Astrocyte of the cerebellum (primary cell): ENCODE results near the gene VMAC.

Experiments
- DNase-seq: peaks from one replicate; pipeline ENCODE4 v3.0.0-alpha.2; 2011; ENCODE audit warnings: low read depth
- H3K4me3 ChIP-seq: 2 replicates; pipeline ENCODE4 v1.5.1; 2011; ENCODE audit warnings: mild to moderate bottlenecking, low read depth, low read length, moderate library complexity
- in situ Hi-C: cut with HindIII; loops from 2 replicates; pipeline ENCODE4 v1.10.0; 2017; ENCODE audit warnings: low sequenced_read_pairs
- TF ChIP-seq, protein P1 (sequence below): IDR thresholded peaks from 2 replicates; pipeline ENCODE4 v1.5.1; 2012; ENCODE audit warnings: low read length, low read depth, moderate library complexity, mild to moderate bottlenecking; ENCODE audit errors: missing control alignments

VMAC gene

GRCh38 chr19:5899728-5900526 lies 4.7 kb upstream of the VMAC start:
- TF ChIP-seq, protein P1, sequence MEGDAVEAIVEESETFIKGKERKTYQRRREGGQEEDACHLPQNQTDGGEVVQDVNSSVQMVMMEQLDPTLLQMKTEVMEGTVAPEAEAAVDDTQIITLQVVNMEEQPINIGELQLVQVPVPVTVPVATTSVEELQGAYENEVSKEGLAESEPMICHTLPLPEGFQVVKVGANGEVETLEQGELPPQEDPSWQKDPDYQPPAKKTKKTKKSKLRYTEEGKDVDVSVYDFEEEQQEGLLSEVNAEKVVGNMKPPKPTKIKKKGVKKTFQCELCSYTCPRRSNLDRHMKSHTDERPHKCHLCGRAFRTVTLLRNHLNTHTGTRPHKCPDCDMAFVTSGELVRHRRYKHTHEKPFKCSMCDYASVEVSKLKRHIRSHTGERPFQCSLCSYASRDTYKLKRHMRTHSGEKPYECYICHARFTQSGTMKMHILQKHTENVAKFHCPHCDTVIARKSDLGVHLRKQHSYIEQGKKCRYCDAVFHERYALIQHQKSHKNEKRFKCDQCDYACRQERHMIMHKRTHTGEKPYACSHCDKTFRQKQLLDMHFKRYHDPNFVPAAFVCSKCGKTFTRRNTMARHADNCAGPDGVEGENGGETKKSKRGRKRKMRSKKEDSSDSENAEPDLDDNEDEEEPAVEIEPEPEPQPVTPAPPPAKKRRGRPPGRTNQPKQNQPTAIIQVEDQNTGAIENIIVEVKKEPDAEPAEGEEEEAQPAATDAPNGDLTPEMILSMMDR, result no peak
- in situ Hi-C loops, result no loop called here
- no peak overlapping the region for H3K4me3 ChIP-seq
- no peak for DNase-seq

- in situ Hi-C loops, result no loop called here
- no peak overlapping the region for H3K4me3 ChIP-seq
- no peak for DNase-seq
- TF ChIP-seq, protein P1, result no peak
These were observed 3.7 kb upstream of the VMAC start for GRCh38 chr19:5900976-5901375.

- in situ Hi-C loops, result no loop called here
These were observed 1.5 kb upstream of the VMAC start for GRCh38 chr19:5903056-5903623.

DNA sequence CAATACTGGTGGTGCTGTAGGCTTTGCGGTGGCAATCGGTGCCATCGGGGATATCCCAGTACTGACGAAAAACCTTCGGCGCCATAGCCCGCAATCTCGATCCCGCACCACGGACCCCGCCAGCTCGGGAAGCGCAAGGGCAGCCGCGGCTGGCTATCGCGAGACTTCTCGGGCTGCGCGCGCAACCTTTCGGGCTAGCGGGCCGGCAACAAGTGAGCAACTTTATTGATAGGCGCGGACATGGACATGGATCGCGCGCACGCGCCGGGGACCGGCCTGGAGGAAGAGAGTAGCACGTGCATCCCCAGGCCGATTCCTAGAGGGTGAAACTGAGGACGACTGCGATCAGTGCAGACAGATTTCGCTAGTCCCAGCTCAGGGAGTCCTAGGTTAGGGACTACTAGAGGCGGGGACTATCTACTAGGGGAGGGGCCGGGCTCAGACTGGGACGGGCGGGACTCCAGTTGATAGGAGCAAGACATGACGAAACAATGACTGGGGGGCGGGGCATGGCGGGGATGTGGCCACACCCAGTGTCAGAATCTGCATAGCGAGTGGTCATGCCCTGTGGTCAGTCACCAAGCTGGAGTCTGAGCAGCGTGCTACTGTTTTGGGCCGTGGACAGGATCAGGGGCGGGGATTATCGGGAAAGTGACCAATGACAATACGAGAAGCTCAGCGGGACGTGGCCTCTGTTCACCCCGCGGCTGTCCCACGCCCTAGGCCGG lies 884 bp upstream of the VMAC start, which contains the start of gene NDUFA11:
Gene NDUFA11 (minus strand): TSS at position 167 of the 728 bp plus-strand sequence. CDS start 82 bp downstream, at position 85.
- DNase-seq, result peak; percentile 94
- TF ChIP-seq, protein P1, result no peak
- peak within 1 kb of the TSS; percentile 100 for H3K4me3 ChIP-seq
- in situ Hi-C loops, result no loop called here

More at GRCh38 chr19:5903056-5903623, 1.5 kb upstream of the VMAC start:
- peak; percentile 22 for DNase-seq
- TF ChIP-seq, protein P1, result no peak
- H3K4me3 ChIP-seq, result peak overlapping the region; percentile 100

GRCh38 chr19:5905114-5905778 lies 574 bp downstream of the VMAC start:
- H3K4me3 ChIP-seq, result peak overlapping the region; percentile 100
- in situ Hi-C loops, result no loop called here
- DNase-seq, result no peak
- TF ChIP-seq, protein P1, result no peak

- DNase-seq, result no peak
- in situ Hi-C loops, result no loop called here
- TF ChIP-seq, protein P1, result no peak
- no peak overlapping the region for H3K4me3 ChIP-seq
These were observed 2.6 kb downstream of the VMAC start for GRCh38 chr19:5907241-5907640.
